Kidney (tissue), 14 donors: Measurements from ENCODE around the gene FTCD. TPM values are rescaled to one million over a fixed set of nuclear protein-coding genes. Genes with fewer than 3 reads are reported as not detected.

Experiments used
- DNase-seq, 5 donors: peaks; one replicate each; pipeline ENCODE4 v3.0.0-alpha.2; 2013 to 2020
- FAIRE-seq: peaks from 2 replicates; lab custom pipeline; 2012; peaks lifted over from hg19 to GRCh38; lab: Jason Lieb, UNC
- H3K27ac ChIP-seq, 2 donors: one replicate each; pipeline ENCODE4 v1.7.0; 2013; ENCODE audit warnings: low read depth in 2 of 2, low read length in 2 of 2, inconsistent platforms in 1 of 2
- H3K27me3 ChIP-seq: one replicate; pipeline ENCODE4 v1.7.1; 2013; ENCODE audit warnings: low read length, inconsistent platforms; ENCODE audit not compliant: control insufficient read depth, insufficient read depth
- H3K36me3 ChIP-seq, 3 donors: one replicate each; pipeline versions ENCODE4 v1.7.0 to v1.7.1; 2013; ENCODE audit warnings: low read length in 3 of 3, control low read depth in 1 of 3, inconsistent platforms in 1 of 3; ENCODE audit not compliant: insufficient read depth in 3 of 3, control insufficient read depth in 2 of 3
- H3K4me1 ChIP-seq, 3 donors: one replicate each; pipeline versions ENCODE4 v1.7.0 to v1.7.1; 2013; ENCODE audit warnings: low read length in 3 of 3, inconsistent platforms in 1 of 3, low read depth in 1 of 3; ENCODE audit not compliant: control insufficient read depth in 2 of 3, insufficient read depth in 2 of 3
- H3K4me3 ChIP-seq, 3 donors: one replicate each; pipeline versions ENCODE4 v1.7.0 to v1.8.1; 2013; ENCODE audit warnings: low read length in 3 of 3, control low read depth in 1 of 3, inconsistent platforms in 1 of 3
- H3K9ac ChIP-seq, 3 donors: one replicate each; pipeline versions ENCODE4 v1.7.0 to v1.7.1; 2013; ENCODE audit warnings: low read length in 3 of 3, control low read depth in 1 of 3, inconsistent platforms in 1 of 3
- H3K9me3 ChIP-seq, 3 donors: one replicate each; pipeline versions ENCODE4 v1.7.0 to v1.7.1; 2013; ENCODE audit warnings: low read length in 3 of 3, control low read depth in 1 of 3, inconsistent platforms in 1 of 3; ENCODE audit not compliant: control insufficient read depth in 2 of 3, insufficient read depth in 1 of 3
- CTCF ChIP-seq: IDR thresholded peaks from 3 replicates; pipeline ENCODE4 v1.5.1; 2012; ENCODE audit warnings: mild to moderate bottlenecking, moderate library complexity, borderline replicate concordance; ENCODE audit not compliant: insufficient read depth; ENCODE audit errors: extremely low read depth
- intact Hi-C: fragments of 100-400 bp; cut with DNase I; formaldehyde crosslinking; loops from one replicate; pipeline ENCODE4 v1.11.1; 2022
- polyA plus RNA-seq: library from polyadenylated mRNA; stranded (reverse); fragments of 350-450 nt; fragmentation: Illumina TruSeq; extraction: RNeasy Lipid Tissue Mini Kit (QIAGEN cat#74804); gene quantifications from one replicate; pipeline ENCODE4 v1.2.3, GENCODE V29; 2014; ENCODE audit warnings: low read depth, low replicate concordance; ENCODE audit not compliant: insufficient read depth
- total RNA-seq: library from RNA; stranded (reverse); fragmentation: NEBNext Ultra II Directional; extraction: Animal tissue kit (Norgen Biotek cat#: 25700); gene quantifications from one replicate; pipeline ENCODE4 v1.2.1, GENCODE V29; 2021
- donor health status: control.
- donor health status: control.
- donor health status: control.
- donor health status: control.
- donor health status: control.
- donor health status: DM: yes; HTN: yes; CAD: no.
- donor health status: Normal renal cell carcinoma (clear cell type).

The FTCD gene
- total and polyA plus RNA-seq, 2 donors from 2014 or later = 51.6 to 273 TPM

GRCh38 chr21:46146856-46147255, 8.5 kb downstream of the FTCD start:
- peak in 2 of 5 donors; percentile 31 to 61 for DNase-seq
- no peak for FAIRE-seq
- Histone ChIP-seq H3K27me3 (no peaks in the 10 kb centered on the region), H3K27ac (no peak overlapping the region), H3K4me3 (no peak overlapping the region), H3K4me1 (no peaks in the 10 kb centered on the region), H3K36me3 (peaks cover 0 to 3% (median 0%) of the 10 kb centered on the region in 3 donors), H3K9me3 (no peaks in the 10 kb centered on the region), H3K9ac (no peak overlapping the region)
- TF ChIP-seq CTCF = no peak
- intact Hi-C loops = no loop called here

GRCh38 chr21:46145840-46146691, 9.3 kb downstream of the FTCD start:
- Histone ChIP-seq H3K9ac (no peak overlapping the region), H3K9me3 (no peaks in the 10 kb centered on the region), H3K27ac (no peak overlapping the region), H3K27me3 (no peaks in the 10 kb centered on the region), H3K4me1 (no peaks in the 10 kb centered on the region), H3K36me3 (peaks cover 0 to 3% (median 0%) of the 10 kb centered on the region in 3 donors), H3K4me3 (no peak overlapping the region)
- no peak for TF ChIP-seq CTCF
- intact Hi-C loops = no loop called here
- FAIRE-seq (no peak), DNase-seq (peak in 2 of 5 donors; percentile 53 to 77)

GRCh38 chr21:46145159-46145839, 10.1 kb downstream of the FTCD start:
- no peaks in the 10 kb centered on the region for H3K4me1 ChIP-seq
- DNase-seq = peak in 2 of 5 donors; percentile 50 to 80
- H3K9ac ChIP-seq = no peak overlapping the region
- no peak for TF ChIP-seq CTCF
- H3K4me3 ChIP-seq = no peak overlapping the region
- intact Hi-C loops = no loop called here
- no peaks in the 10 kb centered on the region for H3K9me3 ChIP-seq
- peaks cover 0 to 3% (median 0%) of the 10 kb centered on the region in 3 donors for H3K36me3 ChIP-seq
- H3K27ac ChIP-seq = no peak overlapping the region
- H3K27me3 ChIP-seq = no peaks in the 10 kb centered on the region
- no peak for FAIRE-seq
